ENCODE data around the gene CACNA1D.

CACNA1D gene

GRCh38 chr3:53694046-53694445, 199.6 kb downstream of the CACNA1D start:
- FAIRE-seq = no peak

DNA sequence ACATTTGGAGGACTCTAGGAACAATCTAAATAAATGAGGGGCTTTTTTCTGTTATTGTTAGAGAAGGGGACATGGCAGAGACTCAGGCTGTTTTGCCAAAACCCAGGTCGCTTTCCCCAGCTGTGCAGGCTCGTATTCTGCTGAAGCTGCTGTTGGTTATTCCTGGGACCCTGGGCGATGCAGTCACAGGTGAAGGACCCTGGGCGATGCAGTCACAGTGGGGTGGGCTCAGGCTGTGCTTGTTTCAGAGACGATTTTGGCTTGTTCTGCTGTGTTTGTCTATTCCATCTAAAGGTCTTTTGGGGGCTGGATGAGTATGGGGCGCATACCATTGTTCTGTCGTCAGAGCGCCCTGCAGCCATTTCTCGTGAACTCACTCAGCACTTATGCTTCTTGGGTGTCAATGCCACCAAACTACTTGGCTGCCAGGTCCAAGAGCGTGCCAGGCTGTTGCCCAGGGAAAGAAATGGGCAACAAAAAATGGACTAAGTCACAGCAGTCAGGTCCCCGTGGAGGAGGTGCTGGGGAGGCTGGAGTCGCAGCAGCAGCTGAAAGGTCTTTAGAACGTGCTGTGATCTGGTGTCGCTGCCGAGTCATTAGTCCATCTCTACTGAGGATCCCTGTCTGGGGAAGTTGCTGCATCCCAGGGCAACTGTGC, 200.4 kb downstream of the CACNA1D start:
- no peak for FAIRE-seq

- FAIRE-seq = no peak
These were observed 200.9 kb downstream of the CACNA1D start for GRCh38 chr3:53695324-53695690.

- FAIRE-seq = no peak
These were observed 202.2 kb downstream of the CACNA1D start for GRCh38 chr3:53696401-53697172.

GRCh38 chr3:53700441-53700840, 206.0 kb downstream of the CACNA1D start:
- FAIRE-seq = no peak

GRCh38 chr3:53702776-53703530, 208.5 kb downstream of the CACNA1D start:
- FAIRE-seq = no peak

GRCh38 chr3:53703630-53704362, 209.4 kb downstream of the CACNA1D start:
- no peak for FAIRE-seq

- no peak for FAIRE-seq
These were observed 209.9 kb downstream of the CACNA1D start for GRCh38 chr3:53704363-53704725.

GRCh38 chr3:53705024-53705745, 210.8 kb downstream of the CACNA1D start:
- FAIRE-seq = no peak

DNA sequence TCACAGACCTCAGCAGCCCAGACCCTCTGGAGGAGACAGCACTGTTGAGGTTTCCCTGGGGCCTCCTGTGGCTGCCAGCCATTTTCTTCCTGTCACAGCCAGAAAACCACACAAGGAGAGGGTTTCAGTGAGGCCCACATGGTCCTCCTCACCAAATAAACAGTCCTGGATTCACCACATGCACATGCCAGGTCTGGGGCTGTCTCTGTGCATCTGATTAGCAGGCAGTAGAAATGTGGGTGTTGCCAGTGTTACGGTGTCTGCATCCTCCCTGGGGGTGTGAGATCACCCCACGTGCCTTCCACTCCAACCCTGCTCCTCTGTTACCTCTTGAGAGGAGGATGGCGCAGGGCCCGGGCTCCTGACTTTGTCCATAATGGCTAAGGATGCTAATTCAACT, 211.4 kb downstream of the CACNA1D start:
- FAIRE-seq = no peak

DNA sequence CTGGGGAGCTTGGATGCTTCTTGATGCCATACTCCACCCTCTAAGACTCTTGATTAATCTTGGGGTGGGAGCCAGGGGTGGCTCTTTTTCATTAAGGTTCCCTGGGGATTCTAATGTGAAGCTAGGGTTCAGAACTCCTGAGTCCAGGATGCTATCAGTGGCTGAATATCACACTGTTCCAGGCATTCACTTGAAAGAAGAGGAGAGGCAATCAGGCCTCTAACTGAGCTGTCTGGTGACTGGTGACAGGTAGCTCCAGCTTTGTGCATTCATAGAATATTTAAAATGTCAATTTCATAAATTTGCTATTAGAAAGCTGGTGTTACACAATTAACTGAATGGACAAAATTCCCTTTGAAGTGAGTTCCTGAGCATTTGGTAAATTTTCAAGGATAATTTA, 212.8 kb downstream of the CACNA1D start:
- no peak for FAIRE-seq

- FAIRE-seq = no peak
These were observed 213.7 kb downstream of the CACNA1D start for GRCh38 chr3:53708001-53708621.

- no peak for FAIRE-seq
These were observed 214.8 kb downstream of the CACNA1D start for GRCh38 chr3:53709256-53709655.

DNA sequence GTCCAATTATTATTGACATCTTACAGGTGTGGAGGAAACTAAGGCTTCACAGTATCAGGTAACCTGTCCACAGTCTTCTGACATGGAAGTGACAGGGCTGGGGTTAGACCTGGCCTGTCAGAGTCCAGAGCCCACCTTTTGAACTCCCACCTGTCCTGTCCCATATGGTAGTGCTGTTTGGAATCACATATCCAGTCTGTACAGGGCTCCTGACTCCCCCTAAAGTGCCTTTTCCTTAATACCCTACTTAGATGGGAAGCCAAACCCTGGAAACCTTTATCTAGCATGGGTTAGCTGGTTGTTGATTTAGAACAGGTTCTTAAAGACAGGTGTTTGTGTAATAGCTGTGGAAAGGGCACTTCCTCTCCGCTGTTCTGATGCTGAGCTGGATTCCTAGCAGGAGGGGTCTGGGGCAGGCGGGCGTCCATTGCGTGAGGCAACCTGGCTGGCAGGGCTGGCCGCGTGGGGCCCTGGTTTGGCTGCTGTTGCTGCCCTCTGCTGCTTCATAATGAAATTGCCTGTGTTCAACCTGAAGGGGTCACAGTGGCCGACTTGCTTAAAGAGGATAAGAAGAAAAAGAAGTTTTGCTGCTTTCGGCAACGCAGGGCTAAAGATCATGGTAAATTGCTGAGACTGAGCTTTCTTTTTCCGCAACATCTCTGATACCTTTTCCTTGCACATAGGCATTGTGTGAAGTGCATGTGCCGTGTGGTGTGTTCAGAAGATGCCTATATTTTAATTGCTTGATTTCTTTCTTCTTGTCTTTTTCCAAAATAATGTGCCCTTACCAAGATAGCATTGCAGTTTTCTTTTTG, 215.7 kb downstream of the CACNA1D start:
- no peak for FAIRE-seq

- FAIRE-seq = no peak
These were observed 217.0 kb downstream of the CACNA1D start for GRCh38 chr3:53711387-53711786.

- FAIRE-seq = no peak
These were observed 218.5 kb downstream of the CACNA1D start for GRCh38 chr3:53712817-53713388.

- no peak for FAIRE-seq
These were observed 219.2 kb downstream of the CACNA1D start for GRCh38 chr3:53713626-53714025.

DNA sequence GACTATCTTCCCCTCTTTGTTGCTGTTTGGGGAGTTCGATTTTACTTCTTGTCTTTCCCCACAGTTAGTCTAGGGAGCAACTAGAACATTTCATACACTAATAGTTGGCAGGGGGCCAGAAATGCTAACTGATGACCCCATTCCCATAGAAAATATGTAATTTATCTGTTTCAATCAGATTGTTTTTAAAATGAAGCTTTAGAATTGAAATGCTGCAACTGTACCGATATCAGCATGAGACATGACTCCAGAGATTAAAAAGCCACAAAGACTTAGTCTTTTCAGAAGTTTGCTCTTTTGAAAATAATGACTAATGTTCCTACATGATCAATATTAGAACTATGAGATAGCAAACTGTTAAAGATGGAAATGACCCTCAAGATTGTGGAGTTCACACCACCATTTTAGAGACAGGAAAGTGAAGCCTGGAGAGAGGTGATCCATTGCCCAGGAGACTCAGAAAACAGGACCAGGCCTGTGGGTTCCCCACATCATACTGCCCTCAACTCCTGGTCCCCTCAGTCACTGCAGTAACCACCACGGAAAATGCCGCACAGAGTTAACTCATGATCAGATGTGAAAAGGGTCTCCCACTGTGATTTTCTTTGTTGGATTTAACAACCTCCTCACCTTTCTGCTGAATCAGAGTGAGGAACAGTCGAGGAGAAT, 221.5 kb downstream of the CACNA1D start:
- no peak for FAIRE-seq

DNA sequence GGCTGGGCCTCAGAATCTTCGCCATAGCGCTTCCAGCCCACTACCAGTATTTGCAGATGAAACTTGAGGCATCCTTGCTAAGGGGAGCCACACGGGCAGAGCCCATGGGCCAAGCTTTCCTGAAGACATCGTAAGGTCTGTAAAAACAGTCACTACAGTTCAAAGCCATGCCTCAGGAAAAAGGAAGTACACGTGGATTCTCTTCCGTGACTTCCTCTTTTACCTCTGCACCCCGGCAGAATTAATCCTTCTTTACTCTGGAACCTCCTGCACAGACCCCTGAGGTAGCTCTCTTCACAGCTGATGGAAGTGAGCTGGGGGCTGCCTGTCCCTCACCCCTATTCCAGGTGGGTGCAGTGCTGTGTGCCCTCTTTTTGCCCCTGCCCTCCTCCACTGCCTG, 222.6 kb downstream of the CACNA1D start:
- FAIRE-seq = no peak

DNA sequence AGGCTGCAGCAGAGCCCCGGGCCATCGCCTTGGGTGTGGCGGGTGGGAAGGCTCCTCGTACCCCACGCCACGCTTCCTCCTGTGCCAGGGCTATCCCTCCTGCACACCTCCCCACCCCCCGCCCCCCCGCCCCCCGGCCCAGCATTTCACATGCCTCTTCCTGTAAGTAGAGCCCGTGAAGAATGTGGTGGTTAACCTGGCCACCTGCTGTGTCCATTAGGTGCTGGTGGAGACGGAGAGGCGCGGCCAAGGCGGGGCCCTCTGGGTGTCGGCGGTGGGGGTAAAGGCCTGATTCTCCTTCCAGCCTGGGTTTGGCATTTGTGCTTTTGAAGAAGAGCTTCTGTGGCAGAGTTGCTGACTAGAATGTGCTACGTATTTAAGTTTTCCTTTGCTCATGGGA, 224.1 kb downstream of the CACNA1D start:
- no peak for FAIRE-seq
